Kidney (tissue), 14 donors: ENCODE data around the gene TMEM169. TPM values are rescaled to one million over a fixed set of nuclear protein-coding genes. Genes with fewer than 3 reads are reported as not detected.

ENCODE experiments used
- DNase-seq, 5 donors: peaks; one replicate each; pipeline ENCODE4 v3.0.0-alpha.2; 2013 to 2020
- FAIRE-seq: peaks from 2 replicates; lab custom pipeline; 2012; peaks lifted over from hg19 to GRCh38; lab: Jason Lieb, UNC
- H3K27ac ChIP-seq, 2 donors: one replicate each; pipeline ENCODE4 v1.7.0; 2013; ENCODE audit warnings: low read depth in 2 of 2, low read length in 2 of 2, inconsistent platforms in 1 of 2
- H3K27me3 ChIP-seq: one replicate; pipeline ENCODE4 v1.7.1; 2013; ENCODE audit warnings: low read length, inconsistent platforms; ENCODE audit not compliant: control insufficient read depth, insufficient read depth
- H3K36me3 ChIP-seq, 3 donors: one replicate each; pipeline versions ENCODE4 v1.7.0 to v1.7.1; 2013; ENCODE audit warnings: low read length in 3 of 3, control low read depth in 1 of 3, inconsistent platforms in 1 of 3; ENCODE audit not compliant: insufficient read depth in 3 of 3, control insufficient read depth in 2 of 3
- H3K4me1 ChIP-seq, 3 donors: one replicate each; pipeline versions ENCODE4 v1.7.0 to v1.7.1; 2013; ENCODE audit warnings: low read length in 3 of 3, inconsistent platforms in 1 of 3, low read depth in 1 of 3; ENCODE audit not compliant: control insufficient read depth in 2 of 3, insufficient read depth in 2 of 3
- H3K4me3 ChIP-seq, 3 donors: one replicate each; pipeline versions ENCODE4 v1.7.0 to v1.8.1; 2013; ENCODE audit warnings: low read length in 3 of 3, control low read depth in 1 of 3, inconsistent platforms in 1 of 3
- H3K9ac ChIP-seq, 3 donors: one replicate each; pipeline versions ENCODE4 v1.7.0 to v1.7.1; 2013; ENCODE audit warnings: low read length in 3 of 3, control low read depth in 1 of 3, inconsistent platforms in 1 of 3
- H3K9me3 ChIP-seq, 3 donors: one replicate each; pipeline versions ENCODE4 v1.7.0 to v1.7.1; 2013; ENCODE audit warnings: low read length in 3 of 3, control low read depth in 1 of 3, inconsistent platforms in 1 of 3; ENCODE audit not compliant: control insufficient read depth in 2 of 3, insufficient read depth in 1 of 3
- CTCF ChIP-seq: IDR thresholded peaks from 3 replicates; pipeline ENCODE4 v1.5.1; 2012; ENCODE audit warnings: mild to moderate bottlenecking, moderate library complexity, borderline replicate concordance; ENCODE audit not compliant: insufficient read depth; ENCODE audit errors: extremely low read depth
- intact Hi-C: fragments of 100-400 bp; cut with DNase I; formaldehyde crosslinking; loops from one replicate; pipeline ENCODE4 v1.11.1; 2022
- polyA plus RNA-seq: library from polyadenylated mRNA; stranded (reverse); fragments of 350-450 nt; fragmentation: Illumina TruSeq; extraction: RNeasy Lipid Tissue Mini Kit (QIAGEN cat#74804); gene quantifications from one replicate; pipeline ENCODE4 v1.2.3, GENCODE V29; 2014; ENCODE audit warnings: low read depth, low replicate concordance; ENCODE audit not compliant: insufficient read depth
- total RNA-seq: library from RNA; stranded (reverse); fragmentation: NEBNext Ultra II Directional; extraction: Animal tissue kit (Norgen Biotek cat#: 25700); gene quantifications from one replicate; pipeline ENCODE4 v1.2.1, GENCODE V29; 2021
- donor health status: control.
- donor health status: control.
- donor health status: control.
- donor health status: control.
- donor health status: control.
- donor health status: DM: yes; HTN: yes; CAD: no.
- donor health status: Normal renal cell carcinoma (clear cell type).

TMEM169 gene
- total and polyA plus RNA-seq, 2 donors from 2014 or later: 1.6 to 4.6 TPM

GRCh38 chr2:216051350-216051749 is 30.4 kb upstream of the TMEM169 start:
- FAIRE-seq: no peak
- no peak overlapping the region for H3K27ac ChIP-seq

GRCh38 chr2:216052420-216052819 is 29.3 kb upstream of the TMEM169 start:
- no peak for TF ChIP-seq CTCF
- DNase-seq (no peak), FAIRE-seq (no peak)
- intact Hi-C loops: no loop called here
- Histone ChIP-seq H3K4me1 (peaks cover 5 to 9% (median 8%) of the 10 kb centered on the region in 3 donors), H3K27me3 (no peaks in the 10 kb centered on the region), H3K9me3 (no peaks in the 10 kb centered on the region), H3K4me3 (no peak overlapping the region), H3K9ac (no peak overlapping the region), H3K36me3 (peaks cover 0 to 7% (median 0%) of the 10 kb centered on the region in 3 donors), H3K27ac (no peak overlapping the region)

More at GRCh38 chr2:216051350-216051749, 30.4 kb upstream of the TMEM169 start:
- no peak for DNase-seq
- no peak for TF ChIP-seq CTCF
- Histone ChIP-seq H3K36me3 (peaks cover 0 to 11% (median 0%) of the 10 kb centered on the region in 3 donors), H3K9me3 (no peaks in the 10 kb centered on the region), H3K4me1 (peaks cover 5 to 7% (median 5%) of the 10 kb centered on the region in 3 donors), H3K9ac (no peak overlapping the region), H3K4me3 (no peak overlapping the region), H3K27me3 (no peaks in the 10 kb centered on the region)
- intact Hi-C loops: no loop called here

GRCh38 chr2:216055680-216056079 is 26.0 kb upstream of the TMEM169 start:
- H3K9me3 ChIP-seq: no peaks in the 10 kb centered on the region
- peak overlapping the region in 1 of 2 donors; percentile 71 for H3K27ac ChIP-seq
- no peak overlapping the region for H3K9ac ChIP-seq
- H3K4me1 ChIP-seq: peaks cover 9 to 14% (median 13%) of the 10 kb centered on the region in 3 donors
- H3K36me3 ChIP-seq: no peaks in the 10 kb centered on the region
- no peak for FAIRE-seq
- H3K27me3 ChIP-seq: no peaks in the 10 kb centered on the region
- H3K4me3 ChIP-seq: no peak overlapping the region
- peak in 3 of 5 donors; percentile 48 to 87 (median 77) for DNase-seq
- no peak for TF ChIP-seq CTCF
- intact Hi-C loops: no loop called here

- no peak overlapping the region for H3K4me3 ChIP-seq
- FAIRE-seq (no peak), DNase-seq (no peak)
- TF ChIP-seq CTCF: no peak
- H3K9me3 ChIP-seq: no peaks in the 10 kb centered on the region
- H3K9ac ChIP-seq: no peak overlapping the region
- intact Hi-C loops: no loop called here
- H3K27me3 ChIP-seq: no peaks in the 10 kb centered on the region
- peak overlapping the region; percentile 1 to 71 for H3K27ac ChIP-seq
- peaks cover 9 to 14% (median 13%) of the 10 kb centered on the region in 3 donors for H3K4me1 ChIP-seq
- H3K36me3 ChIP-seq: no peaks in the 10 kb centered on the region
Observed at GRCh38 chr2:216056739-216057138, 25.0 kb upstream of the TMEM169 start.
